HL-60/S4 treated with phorbol 12-myristate 13-acetate at 8.2 ng/mL for 4 days and 3 days (cell line): ENCODE measurements around the gene TIAM1.

ENCODE experiments used
- in situ Hi-C: fragments of 300-500 bp; cut with MboI; formaldehyde crosslinking; loops from 2 replicates; pipeline ENCODE4 v1.15.0; 2022; ENCODE audit warnings: low sequenced_read_pairs

TIAM1 gene

GRCh38 chr21:31334648-31335121 is 9.4 kb downstream of the TIAM1 start:
- in situ Hi-C loops, result no loop called here

GRCh38 chr21:31332525-31332924 is 11.5 kb downstream of the TIAM1 start:
- in situ Hi-C loops, result no loop called here

- in situ Hi-C loops, result no loop called here
Measured at GRCh38 chr21:31331231-31331630, 12.8 kb downstream of the TIAM1 start.

GRCh38 chr21:31330144-31330483 is 13.9 kb downstream of the TIAM1 start:
- in situ Hi-C loops, result no loop called here

- in situ Hi-C loops, result no loop called here
Measured at GRCh38 chr21:31329456-31330143, 14.5 kb downstream of the TIAM1 start.

GRCh38 chr21:31326522-31327242 is 17.4 kb downstream of the TIAM1 start:
- in situ Hi-C loops, result no loop called here

- in situ Hi-C loops, result no loop called here
Measured at GRCh38 chr21:31318971-31319370, 25.1 kb downstream of the TIAM1 start.

GRCh38 chr21:31317688-31318087 is 26.4 kb downstream of the TIAM1 start:
- in situ Hi-C loops, result no loop called here

- in situ Hi-C loops, result no loop called here
Measured at GRCh38 chr21:31316488-31317169, 27.4 kb downstream of the TIAM1 start.

- in situ Hi-C loops, result no loop called here
Measured at GRCh38 chr21:31316072-31316471, 28.0 kb downstream of the TIAM1 start.

GRCh38 chr21:31310750-31311149 is 33.3 kb downstream of the TIAM1 start:
- in situ Hi-C loops, result no loop called here

GRCh38 chr21:31308584-31308983 is 35.5 kb downstream of the TIAM1 start:
- in situ Hi-C loops, result no loop called here

GRCh38 chr21:31305888-31306287 is 38.2 kb downstream of the TIAM1 start:
- in situ Hi-C loops, result no loop called here

- in situ Hi-C loops, result no loop called here
Measured at GRCh38 chr21:31299291-31300147, 44.5 kb downstream of the TIAM1 start.

- in situ Hi-C loops, result no loop called here
Measured at GRCh38 chr21:31298618-31299269, 45.3 kb downstream of the TIAM1 start.

GRCh38 chr21:31297806-31298205 is 46.3 kb downstream of the TIAM1 start:
- in situ Hi-C loops, result no loop called here

- in situ Hi-C loops, result no loop called here
Measured at GRCh38 chr21:31295676-31296075, 48.4 kb downstream of the TIAM1 start.

GRCh38 chr21:31294691-31295090 is 49.4 kb downstream of the TIAM1 start:
- in situ Hi-C loops, result no loop called here

GRCh38 chr21:31293986-31294385 is 50.1 kb downstream of the TIAM1 start:
- in situ Hi-C loops, result no loop called here

- in situ Hi-C loops, result no loop called here
Measured at GRCh38 chr21:31290765-31291164, 53.3 kb downstream of the TIAM1 start.
